Neural cell (in vitro differentiated cells): Measurements from ENCODE around the gene PACC1.

Source experiments
- CTCF ChIP-seq: fragments of 450-650 bp; IDR thresholded peaks from 2 replicates; pipeline ENCODE4 v1.5.1; 2014; ENCODE audit warnings: antibody characterized with exemption, mild to moderate bottlenecking, moderate library complexity; ENCODE audit not compliant: poor library complexity, severe bottlenecking
- EP300 ChIP-seq: fragments of 450-650 bp; conservative IDR thresholded peaks from 2 replicates; pipeline ENCODE4 v1.6.1; 2014; ENCODE audit warnings: antibody characterized with exemption, mild to moderate bottlenecking, moderate library complexity; ENCODE audit not compliant: poor library complexity, severe bottlenecking
- EZH2 ChIP-seq: fragments of 200-600, 300-800 bp; shearing (Covaris generic), sonication (generic); IDR thresholded peaks from 2 replicates; pipeline ENCODE4 v1.6.1; 2014; ENCODE audit warnings: antibody characterized with exemption, low read length, borderline replicate concordance, mild to moderate bottlenecking; ENCODE audit not compliant: insufficient read depth, poor library complexity, severe bottlenecking
- MXI1 ChIP-seq: fragments of 450-650 bp; conservative IDR thresholded peaks from 2 replicates; pipeline ENCODE4 v1.6.1; 2014; ENCODE audit warnings: antibody characterized with exemption, mild to moderate bottlenecking; ENCODE audit not compliant: poor library complexity, severe bottlenecking
- POLR2AphosphoS5 ChIP-seq: IDR thresholded peaks from 2 replicates; pipeline ENCODE4 v1.6.1; 2012
- RAD21 ChIP-seq: fragments of 450-650 bp; conservative IDR thresholded peaks from 2 replicates; pipeline ENCODE4 v1.6.1; 2014; ENCODE audit warnings: antibody characterized with exemption, mild to moderate bottlenecking, moderate library complexity
- REST ChIP-seq: IDR thresholded peaks from 2 replicates; pipeline ENCODE4 v1.6.1; 2012; ENCODE audit warnings: borderline replicate concordance
- SMC3 ChIP-seq: fragments of 450-650 bp; conservative IDR thresholded peaks from 2 replicates; pipeline ENCODE4 v1.6.1; 2014; ENCODE audit warnings: antibody characterized with exemption, mild to moderate bottlenecking, moderate library complexity; ENCODE audit not compliant: poor library complexity
- TAF1 ChIP-seq: IDR thresholded peaks from 2 replicates; pipeline ENCODE4 v1.6.1; 2012; ENCODE audit warnings: low read depth

- TF ChIP-seq TAF1, result no peak
- no peak for TF ChIP-seq EP300
- TF ChIP-seq CTCF, result no peak
- TF ChIP-seq SMC3, result no peak
- no peak for TF ChIP-seq RAD21
- no peak for TF ChIP-seq POLR2AphosphoS5
- no peak for TF ChIP-seq EZH2
- TF ChIP-seq MXI1, result no peak
- no peak for TF ChIP-seq REST
These were observed 62.9 kb downstream of the PACC1 start for GRCh38 chr1:212351588-212352362.
